Measurements from ENCODE around the gene RNASE2.
"Not testable (repeated sequence)": the region's sequence is repeated elsewhere in the genome, so short reads cannot be mapped to it uniquely, and the experiment has no call there.

Gene RNASE2

GRCh38 chr14:20982646-20983369, 27.5 kb downstream of the RNASE2 start:
- DNase-seq (ENCODE audit: low spot score), result no peak

DNA sequence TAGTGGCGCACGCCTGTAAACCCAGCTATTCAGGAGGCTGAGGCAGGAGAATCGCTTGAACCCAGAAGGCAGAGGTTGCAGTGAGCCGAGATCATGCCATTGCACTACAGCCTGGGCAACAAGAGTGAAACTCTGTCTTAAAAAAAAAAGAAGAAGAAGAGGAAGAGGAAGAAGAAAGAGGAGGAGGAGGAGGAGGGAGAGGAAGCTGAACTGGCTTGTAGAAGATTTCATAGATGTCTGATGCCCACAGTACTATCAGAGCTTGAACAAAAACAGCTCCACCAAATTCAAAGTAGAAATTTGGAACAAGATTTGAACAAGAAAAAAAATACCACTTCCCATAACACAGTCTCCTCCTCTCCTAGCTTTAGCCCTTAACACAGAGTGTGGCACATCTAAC, 30.4 kb downstream of the RNASE2 start:
- DNase-seq (ENCODE audit: low spot score), result not testable (repeated sequence)

DNA sequence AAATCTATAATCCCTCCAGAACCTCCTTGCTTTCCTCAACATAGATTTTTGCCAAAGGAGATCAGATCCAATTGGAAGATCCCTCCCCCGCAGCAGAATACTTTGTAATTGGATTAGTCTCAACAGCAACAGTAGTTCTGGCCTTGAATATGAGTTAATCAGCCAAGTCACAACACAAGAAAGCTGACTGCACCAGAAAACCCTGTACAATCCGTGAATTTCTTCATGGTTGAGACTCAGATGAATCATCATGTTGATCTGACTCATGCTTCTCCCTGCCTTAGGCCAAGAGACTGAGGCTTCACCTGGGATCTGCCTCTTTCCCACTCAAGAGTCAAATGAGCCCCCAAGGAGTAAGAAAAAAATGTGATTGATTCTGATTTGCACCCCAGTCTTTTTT, 31.5 kb downstream of the RNASE2 start:
- peak; percentile 91 for DNase-seq (ENCODE audit: low spot score)

DNA sequence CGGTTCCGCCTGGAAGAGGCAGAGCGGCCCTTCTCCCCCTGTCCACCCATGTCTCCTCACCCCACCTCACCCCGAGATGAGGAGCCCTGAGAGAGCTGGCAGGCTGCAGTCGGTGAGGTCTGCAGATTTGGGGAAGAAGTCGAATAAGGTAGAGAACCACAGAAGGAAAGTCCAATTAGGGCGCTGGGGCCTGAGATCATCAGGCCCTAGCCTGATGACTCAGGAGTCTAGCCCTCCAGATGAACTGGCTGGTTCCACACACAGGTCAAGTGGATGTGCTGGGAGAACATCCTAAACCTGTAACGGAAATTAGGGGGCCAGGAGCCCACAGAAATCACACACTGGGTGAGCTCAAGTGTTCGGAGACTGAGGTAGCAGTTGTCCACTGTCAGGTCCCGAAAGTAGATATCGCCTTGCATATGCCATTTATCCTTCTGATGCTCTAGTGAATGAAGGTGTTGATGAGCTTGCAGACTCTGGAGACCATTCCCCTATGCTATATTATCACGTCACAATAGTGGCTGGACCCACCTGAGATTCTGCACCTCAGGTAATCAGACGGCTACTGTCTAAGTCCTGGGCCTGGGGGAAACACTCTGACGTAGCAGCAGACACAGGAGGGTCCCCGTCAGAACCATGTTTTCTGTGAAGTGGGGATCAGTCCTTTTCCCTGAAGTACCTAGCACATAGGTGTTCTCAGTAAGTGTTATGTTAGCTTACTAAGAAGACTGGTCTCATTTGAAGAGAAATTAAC, 33.6 kb downstream of the RNASE2 start:
- DNase-seq (ENCODE audit: low spot score), result no peak

DNA sequence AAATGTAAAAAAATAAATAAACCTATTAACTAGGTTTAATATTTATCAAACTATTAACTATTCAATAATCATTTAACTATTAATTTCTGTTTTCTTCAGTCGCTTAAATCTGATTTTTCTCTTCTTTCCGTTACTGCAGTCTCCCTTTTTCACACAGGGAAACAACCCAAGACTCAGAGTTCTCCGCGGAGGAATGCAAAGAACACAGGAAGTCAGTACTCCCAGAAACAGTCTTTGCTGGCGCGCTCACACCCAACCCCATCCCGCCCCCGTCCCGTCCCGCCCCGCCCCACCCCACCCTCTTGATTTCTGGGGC, 34.1 kb downstream of the RNASE2 start:
- no peak for DNase-seq (ENCODE audit: low spot score)

DNA sequence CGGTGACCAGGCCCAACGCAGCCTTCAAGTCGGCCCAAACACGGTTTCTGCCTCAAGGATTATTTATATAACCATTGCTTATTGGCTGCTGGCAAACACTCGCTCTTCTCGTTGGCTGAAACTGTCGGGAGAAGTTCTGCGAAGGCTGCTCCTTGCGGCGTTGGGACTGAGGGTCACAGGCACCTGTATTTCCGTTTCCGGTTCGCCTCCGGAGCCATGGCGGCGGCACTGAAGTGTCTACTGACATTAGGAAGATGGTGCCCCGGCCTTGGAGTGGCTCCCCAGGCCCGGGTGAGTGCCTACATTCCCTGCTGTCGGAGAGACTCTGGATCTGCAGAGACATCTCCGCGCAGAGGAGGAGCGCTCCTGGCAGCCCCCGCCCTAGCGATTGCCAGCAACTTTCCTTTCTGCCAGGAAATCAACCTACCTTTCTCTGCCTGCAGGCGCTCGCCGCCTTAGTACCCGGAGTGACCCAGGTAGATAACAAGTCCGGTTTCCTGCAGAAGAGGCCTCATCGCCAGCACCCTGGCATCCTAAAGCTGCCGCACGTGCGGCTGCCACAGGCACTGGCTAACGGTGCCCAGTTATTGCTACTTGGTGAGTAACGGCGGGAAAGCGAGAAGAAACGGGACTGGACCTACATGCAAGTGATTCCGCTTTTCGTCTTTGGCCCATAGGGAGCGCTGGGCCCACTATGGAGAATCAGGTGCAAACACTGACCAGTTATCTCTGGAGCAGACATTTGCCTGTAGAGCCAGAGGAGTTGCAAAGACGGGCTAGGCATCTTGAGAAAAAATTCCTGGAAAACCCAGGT, 34.7 kb downstream of the RNASE2 start, which contains the start of gene METTL17:
Gene METTL17, plus strand, starts transcription at position 194 of the 814 bp plus-strand sequence. Its CDS starts 23 bp downstream, at position 217.
- peak; percentile 93 for DNase-seq (ENCODE audit: low spot score)

DNA sequence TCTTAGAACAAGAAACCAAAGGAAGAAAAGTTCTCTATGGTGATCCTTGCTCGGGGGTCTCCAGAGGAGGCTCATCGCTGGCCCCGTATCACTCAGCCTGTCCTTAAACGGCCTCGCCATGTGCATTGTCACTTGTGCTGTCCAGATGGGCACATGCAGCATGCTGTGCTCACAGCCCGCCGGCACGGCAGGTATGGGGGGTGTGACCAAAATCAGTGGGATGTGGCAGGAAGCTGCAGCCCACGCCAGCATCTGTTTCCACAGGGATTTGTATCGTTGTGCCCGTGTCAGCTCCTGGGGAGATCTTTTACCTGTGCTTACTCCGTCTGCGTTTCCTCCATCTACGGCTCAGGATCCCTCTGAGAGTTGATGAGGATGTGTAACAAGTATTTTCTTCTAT, 41.2 kb downstream of the RNASE2 start:
- DNase-seq (ENCODE audit: low spot score), result no peak

DNA sequence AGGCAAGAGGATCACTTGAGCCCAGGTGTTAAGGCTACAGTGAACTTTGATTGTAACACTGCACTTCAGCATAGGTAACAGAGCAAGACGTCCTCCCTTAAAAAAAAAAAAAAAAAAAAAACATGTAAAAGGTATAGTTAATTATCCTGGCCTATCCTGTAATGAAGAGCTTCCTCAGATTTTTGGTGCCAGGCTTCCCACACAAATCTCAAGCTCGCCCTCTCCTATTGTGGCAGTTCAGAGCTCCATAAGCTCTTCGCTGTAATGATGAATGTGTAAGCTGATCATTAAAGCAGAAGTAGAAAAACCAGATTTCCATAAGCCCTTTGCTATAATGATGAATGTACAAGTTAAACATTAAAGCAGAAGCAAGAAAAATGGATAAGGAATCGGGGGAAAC, 41.8 kb downstream of the RNASE2 start:
- DNase-seq (ENCODE audit: low spot score), result no peak

DNA sequence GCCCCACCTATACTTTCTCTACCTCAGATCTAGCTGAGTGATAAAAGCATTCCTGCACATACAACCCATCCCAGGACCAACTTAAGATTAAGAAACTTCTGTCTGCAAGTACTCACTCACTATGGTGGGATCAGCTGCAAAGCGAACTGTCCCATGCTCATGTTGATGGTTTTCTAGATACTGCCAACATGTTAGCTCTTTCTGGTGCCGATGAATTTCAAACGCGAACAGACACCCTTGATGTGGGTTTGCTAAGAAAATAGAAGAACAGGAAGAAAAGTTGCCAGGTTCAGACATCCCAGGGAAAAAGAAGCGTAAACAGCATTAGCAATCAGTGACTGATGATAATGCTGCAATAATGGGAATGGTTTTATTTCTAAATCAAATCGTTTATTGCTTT, 42.3 kb downstream of the RNASE2 start:
- DNase-seq (ENCODE audit: low spot score), result no peak

- DNase-seq (ENCODE audit: low spot score), result no peak
Observed at GRCh38 chr14:20998139-20998538, 42.9 kb downstream of the RNASE2 start.

GRCh38 chr14:20998674-20999366, 43.5 kb downstream of the RNASE2 start, which contains the start of gene SLC39A2:
SLC39A2 (plus strand) TSS chr14:20999293; CDS start chr14:20999447, 154 bp downstream.
- DNase-seq (ENCODE audit: low spot score), result peak; percentile 89

DNA sequence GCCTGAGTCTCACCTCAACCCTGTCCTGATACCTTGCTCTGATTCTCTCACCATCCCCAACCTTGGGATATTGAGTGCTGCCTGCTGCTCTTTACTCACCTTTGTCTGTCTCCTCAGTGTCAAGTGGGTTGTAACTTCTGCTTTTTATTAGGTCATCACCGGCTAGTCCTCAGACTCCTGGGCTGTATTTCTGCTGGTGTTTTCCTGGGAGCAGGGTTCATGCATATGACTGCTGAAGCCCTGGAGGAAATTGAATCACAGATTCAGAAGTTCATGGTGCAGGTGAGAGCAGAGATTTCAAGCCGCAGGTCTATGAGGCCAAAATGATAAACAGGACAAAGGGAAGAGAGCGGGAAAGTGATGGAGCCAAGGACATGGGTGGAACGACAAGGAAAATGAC, 44.3 kb downstream of the RNASE2 start:
- DNase-seq (ENCODE audit: low spot score), result no peak

- DNase-seq (ENCODE audit: low spot score), result no peak
Observed at GRCh38 chr14:21001218-21001617, 45.9 kb downstream of the RNASE2 start.

- DNase-seq (ENCODE audit: low spot score), result no peak
Observed at GRCh38 chr14:21003788-21004346, 48.6 kb downstream of the RNASE2 start.

Measured in AG20443 (cell line).